Liver (tissue), 9 donors: Measurements from ENCODE around the gene NELL1. TPM values are rescaled to one million over a fixed set of nuclear protein-coding genes. Genes with fewer than 3 reads are reported as not detected.

Experiments used
- DNase-seq: peaks from one replicate; pipeline ENCODE4 v3.0.0-alpha.2; 2017; ENCODE audit warnings: low spot score
- H3K27ac ChIP-seq, 2 donors: one replicate each; pipeline ENCODE4 v1.7.0; 2013; ENCODE audit warnings: inconsistent platforms in 2 of 2, low read length in 2 of 2, control low read depth in 1 of 2, low read depth in 1 of 2, mild to moderate bottlenecking in 1 of 2
- H3K27me3 ChIP-seq, 4 donors: one replicate each; pipeline versions ENCODE4 v1.6.1 to v1.7.0; 2013; ENCODE audit warnings: low read length in 3 of 4, inconsistent platforms in 1 of 4, mild to moderate bottlenecking in 1 of 4, moderate library complexity in 1 of 4; ENCODE audit not compliant: control insufficient read depth in 4 of 4, insufficient read depth in 4 of 4
- H3K36me3 ChIP-seq, 4 donors: one replicate each; pipeline versions ENCODE4 v1.6.1 to v1.7.0; 2013; ENCODE audit warnings: low read length in 3 of 4, mild to moderate bottlenecking in 3 of 4, low read depth in 1 of 4, moderate library complexity in 1 of 4; ENCODE audit not compliant: control insufficient read depth in 4 of 4, insufficient read depth in 3 of 4
- H3K4me1 ChIP-seq, 4 donors: one replicate each; pipeline versions ENCODE4 v1.6.1 to v1.7.0; 2013; ENCODE audit warnings: low read length in 3 of 4, mild to moderate bottlenecking in 3 of 4, moderate library complexity in 1 of 4; ENCODE audit not compliant: control insufficient read depth in 4 of 4, insufficient read depth in 4 of 4
- H3K4me3 ChIP-seq, 3 donors: one replicate each; pipeline versions ENCODE4 v1.6.1 to v1.7.0; 2013; ENCODE audit warnings: low read length in 3 of 3, control low read depth in 1 of 3, low read depth in 1 of 3, mild to moderate bottlenecking in 1 of 3
- H3K9ac ChIP-seq, 2 donors: one replicate each; pipeline ENCODE4 v1.7.0; 2013; ENCODE audit warnings: low read length in 2 of 2, mild to moderate bottlenecking in 2 of 2, moderate library complexity in 2 of 2, control low read depth in 1 of 2, low read depth in 1 of 2
- H3K9me3 ChIP-seq, 4 donors: one replicate each; pipeline versions ENCODE4 v1.6.1 to v1.7.0; 2013; ENCODE audit warnings: low read length in 3 of 4; ENCODE audit not compliant: control insufficient read depth in 4 of 4
- ATF3 ChIP-seq: IDR thresholded peaks from 2 replicates; pipeline ENCODE4 v1.6.1; 2016; ENCODE audit warnings: antibody characterized with exemption
- CTCF ChIP-seq: fragments of 150-350 bp; IDR thresholded peaks from 2 replicates; pipeline ENCODE4 v1.5.1; 2017; ENCODE audit warnings: improper control_type of control experiment, low read depth, low read length; ENCODE audit not compliant: missing input control
- EGR1 ChIP-seq, 2 donors: IDR thresholded peaks; 2 replicates each; pipeline ENCODE4 v1.6.1; 2016 to 2018; ENCODE audit warnings: antibody characterized with exemption in 2 of 2, low read depth in 2 of 2
- FOXA1 ChIP-seq: IDR thresholded peaks from 2 replicates; pipeline ENCODE4 v1.6.1; 2016; ENCODE audit warnings: antibody characterized with exemption
- FOXA2 ChIP-seq: IDR thresholded peaks from 2 replicates; pipeline ENCODE4 v1.6.1; 2016; ENCODE audit warnings: antibody characterized with exemption
- GABPA ChIP-seq, 2 donors: IDR thresholded peaks in 1 of 2; conservative IDR thresholded peaks in 1 of 2; 2 replicates each; pipeline ENCODE4 v1.6.1; 2016; ENCODE audit warnings: antibody characterized with exemption in 2 of 2, mild to moderate bottlenecking in 1 of 2, moderate library complexity in 1 of 2
- HNF4A ChIP-seq, 2 donors: conservative IDR thresholded peaks; 2 replicates each; pipeline ENCODE4 v1.6.1; 2016; ENCODE audit warnings: antibody characterized with exemption in 2 of 2, mild to moderate bottlenecking in 2 of 2
- HNF4G ChIP-seq: IDR thresholded peaks from 2 replicates; pipeline ENCODE4 v1.6.1; 2016; ENCODE audit warnings: antibody characterized with exemption
- JUND ChIP-seq, 2 donors: IDR thresholded peaks; 2 replicates each; pipeline ENCODE4 v1.6.1; 2016; ENCODE audit warnings: antibody characterized with exemption in 2 of 2
- MAX ChIP-seq: IDR thresholded peaks from 2 replicates; pipeline ENCODE4 v1.6.1; 2016; ENCODE audit warnings: antibody characterized with exemption
- NR2F2 ChIP-seq: IDR thresholded peaks from 2 replicates; pipeline ENCODE4 v1.6.1; 2016; ENCODE audit warnings: antibody characterized with exemption
- RAD21 ChIP-seq, 2 donors: IDR thresholded peaks; 2 replicates each; pipeline ENCODE4 v1.6.1; 2016; ENCODE audit warnings: antibody characterized with exemption in 2 of 2, mild to moderate bottlenecking in 2 of 2
- REST ChIP-seq: IDR thresholded peaks from 2 replicates; pipeline ENCODE4 v1.6.1; 2016; ENCODE audit warnings: antibody characterized with exemption, mild to moderate bottlenecking
- RXRA ChIP-seq, 2 donors: IDR thresholded peaks; 2 replicates each; pipeline ENCODE4 v1.6.1; 2017 to 2018; ENCODE audit warnings: antibody characterized with exemption in 2 of 2, mild to moderate bottlenecking in 1 of 2
- SP1 ChIP-seq: IDR thresholded peaks from 2 replicates; pipeline ENCODE4 v1.6.1; 2018; ENCODE audit warnings: antibody characterized with exemption, mild to moderate bottlenecking
- TAF1 ChIP-seq: conservative IDR thresholded peaks from 2 replicates; pipeline ENCODE4 v1.6.1; 2016; ENCODE audit warnings: antibody characterized with exemption, mild to moderate bottlenecking
- YY1 ChIP-seq: IDR thresholded peaks from 2 replicates; pipeline ENCODE4 v1.6.1; 2016; ENCODE audit warnings: antibody characterized with exemption, mild to moderate bottlenecking
- ZBTB33 ChIP-seq: IDR thresholded peaks from 2 replicates; pipeline ENCODE4 v1.6.1; 2016; ENCODE audit warnings: antibody characterized with exemption
- WGBS: extraction: QIAGEN DNeasy Blood & Tissue Kit; methylation state at CpG from one replicate; pipeline ENCODE4 v1.1.7; 2013; 5-methylcytosine and 5-hydroxymethylcytosine counted together
- polyA plus RNA-seq, 2 donors: library from polyadenylated mRNA; stranded (reverse) in 1 of 2; unstranded in 1 of 2; fragments of 200-250 nt in 1 of 2; fragments of >200 nt in 1 of 2; fragmentation: Nextera tagmentation in 1 of 2; extraction: Ambion mirVana in 1 of 2; gene quantifications; one replicate each; pipeline versions ENCODE4 v1.2.1 to v1.2.3, GENCODE V29; 2013 to 2015
- total RNA-seq, 2 donors: library from RNA; depleted of rRNA; stranded (reverse); fragments of >200 nt; gene quantifications; one replicate each; pipeline ENCODE4 v1.2.3, GENCODE V29; 2014
- donor health status: healthy.
- donor health status: healthy.
- donor health status: healthy.
- donor health status: healthy.
- donor health status: healthy.

The NELL1 gene
- total and polyA plus RNA-seq, 4 donors = not detected

- 69% methylated on average over 3 of the region's 3 CpGs for WGBS
- Histone ChIP-seq H3K9me3 (no peaks in the 10 kb centered on the region), H3K9ac (no peak overlapping the region), H3K4me3 (no peak overlapping the region), H3K4me1 (no peaks in the 10 kb centered on the region), H3K27me3 (peaks cover 0 to 2% (median 0%) of the 10 kb centered on the region in 4 donors), H3K36me3 (no peaks in the 10 kb centered on the region), H3K27ac (no peak overlapping the region)
- TF ChIP-seq FOXA1 = no peak
- TF ChIP-seq MAX = no peak
- no peak for TF ChIP-seq YY1
- TF ChIP-seq TAF1 = no peak
- TF ChIP-seq CTCF = no peak
- TF ChIP-seq JUND (IDR thresholded peaks at IDR 0.05) = no peak
- no peak for TF ChIP-seq ZBTB33
- TF ChIP-seq HNF4G = no peak
- TF ChIP-seq RXRA (IDR thresholded peaks at IDR 0.05) = no peak
- no peak for TF ChIP-seq GABPA (IDR thresholded peaks at IDR 0.05 in 1 of 2, conservative IDR thresholded peaks at IDR 0.05 in 1 of 2)
- no peak for TF ChIP-seq REST
- TF ChIP-seq FOXA2 = no peak
- TF ChIP-seq ATF3 = no peak
- TF ChIP-seq HNF4A (conservative IDR thresholded peaks at IDR 0.05) = no peak
- TF ChIP-seq NR2F2 = no peak
- no peak for TF ChIP-seq EGR1 (IDR thresholded peaks at IDR 0.05; ENCODE audit: low read depth in 2 of 2)
- TF ChIP-seq RAD21 (IDR thresholded peaks at IDR 0.05) = no peak
- no peak for TF ChIP-seq SP1
- DNase-seq = no peak
These were observed 728.8 kb downstream of the NELL1 start for GRCh38 chr11:21398195-21398594.
